ENCODE data around the gene MTSS2. TPM values are rescaled to one million over a fixed set of nuclear protein-coding genes. Genes with fewer than 3 reads are reported as not detected.

The MTSS2 gene
- total RNA-seq, 1 experiment from 2014 or later, result 47.6 TPM

DNA sequence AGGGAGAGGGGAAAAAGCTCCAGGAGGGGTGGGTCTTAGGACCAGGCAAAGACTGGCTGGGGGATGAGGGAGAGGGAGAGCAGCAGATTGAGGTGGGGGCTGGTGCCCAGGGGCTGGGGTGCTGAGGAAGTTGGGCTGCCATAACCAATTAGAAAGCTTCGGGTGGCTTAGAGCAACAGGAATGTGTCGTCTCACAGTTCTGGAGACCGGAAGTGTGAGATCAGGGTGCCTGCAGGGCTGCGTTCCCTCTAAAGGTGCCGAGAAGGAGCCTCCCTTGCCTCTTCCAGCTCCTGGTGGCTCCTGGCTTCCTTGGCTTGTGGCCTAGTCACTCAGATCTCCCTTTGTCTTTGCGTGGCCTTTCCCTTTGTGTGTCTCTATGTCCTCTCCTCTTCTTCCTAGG, 37.2 kb downstream of the MTSS2 start:
- Histone ChIP-seq H3K27ac (ENCODE audit: low read depth, low read length, poor library complexity, severe bottlenecking) (no peak overlapping the region), H3K4me3 (ENCODE audit: low read depth, low read length, poor library complexity, severe bottlenecking) (no peak overlapping the region), H3K9me3 (ENCODE audit: low read depth, low read length, poor library complexity, severe bottlenecking) (no peaks in the 10 kb centered on the region), H3K27me3 (replicated peaks; ENCODE audit: insufficient read depth, low read depth, low read length, poor library complexity) (no peaks in the 10 kb centered on the region), H3K4me1 (ENCODE audit: insufficient read depth, low read length, poor library complexity, severe bottlenecking) (no peaks in the 10 kb centered on the region), H3K36me3 (ENCODE audit: insufficient read depth, low read length, poor library complexity, severe bottlenecking) (no peaks in the 10 kb centered on the region)
- intact Hi-C loops (cut with micrococcal nuclease; ENCODE audit: unreplicated experiment), result no loop called here
- DNase-seq (ENCODE audit: low spot score), result no peak
- TF ChIP-seq, protein P1, sequence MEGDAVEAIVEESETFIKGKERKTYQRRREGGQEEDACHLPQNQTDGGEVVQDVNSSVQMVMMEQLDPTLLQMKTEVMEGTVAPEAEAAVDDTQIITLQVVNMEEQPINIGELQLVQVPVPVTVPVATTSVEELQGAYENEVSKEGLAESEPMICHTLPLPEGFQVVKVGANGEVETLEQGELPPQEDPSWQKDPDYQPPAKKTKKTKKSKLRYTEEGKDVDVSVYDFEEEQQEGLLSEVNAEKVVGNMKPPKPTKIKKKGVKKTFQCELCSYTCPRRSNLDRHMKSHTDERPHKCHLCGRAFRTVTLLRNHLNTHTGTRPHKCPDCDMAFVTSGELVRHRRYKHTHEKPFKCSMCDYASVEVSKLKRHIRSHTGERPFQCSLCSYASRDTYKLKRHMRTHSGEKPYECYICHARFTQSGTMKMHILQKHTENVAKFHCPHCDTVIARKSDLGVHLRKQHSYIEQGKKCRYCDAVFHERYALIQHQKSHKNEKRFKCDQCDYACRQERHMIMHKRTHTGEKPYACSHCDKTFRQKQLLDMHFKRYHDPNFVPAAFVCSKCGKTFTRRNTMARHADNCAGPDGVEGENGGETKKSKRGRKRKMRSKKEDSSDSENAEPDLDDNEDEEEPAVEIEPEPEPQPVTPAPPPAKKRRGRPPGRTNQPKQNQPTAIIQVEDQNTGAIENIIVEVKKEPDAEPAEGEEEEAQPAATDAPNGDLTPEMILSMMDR (conservative IDR thresholded peaks at IDR 0.05; ENCODE audit: low read depth, low read length), result no peak
- TF ChIP-seq EZH2 (IDR thresholded peaks at IDR 0.05; ENCODE audit: borderline replicate concordance, low read depth, low read length, poor library complexity, severe bottlenecking), result no peak
- ChIA-PET CTCF (interaction anchor here (0.6 kb wide), 1 partner anchor 121 kb away, joined by 3 read pairs; no protein-coding TSS in a partner anchor), POLR2A (ENCODE audit: low non-redundant PET) (no interaction called here)
- no TSS peak for BruUV-seq (replicated peaks)

- POLR2A ChIA-PET (ENCODE audit: low non-redundant PET), result no interaction called here
- no peak for DNase-seq (ENCODE audit: low spot score)
- Histone ChIP-seq H3K4me1 (ENCODE audit: insufficient read depth, low read length, poor library complexity, severe bottlenecking) (no peaks in the 10 kb centered on the region), H3K27me3 (replicated peaks; ENCODE audit: insufficient read depth, low read depth, low read length, poor library complexity) (no peaks in the 10 kb centered on the region), H3K9me3 (ENCODE audit: low read depth, low read length, poor library complexity, severe bottlenecking) (no peaks in the 10 kb centered on the region), H3K4me3 (ENCODE audit: low read depth, low read length, poor library complexity, severe bottlenecking) (no peak overlapping the region), H3K36me3 (ENCODE audit: insufficient read depth, low read length, poor library complexity, severe bottlenecking) (no peaks in the 10 kb centered on the region), H3K27ac (ENCODE audit: low read depth, low read length, poor library complexity, severe bottlenecking) (no peak overlapping the region)
- CTCF ChIA-PET, result no interaction called here
- intact Hi-C loops (cut with micrococcal nuclease; ENCODE audit: unreplicated experiment), result no loop called here
- TF ChIP-seq EZH2 (IDR thresholded peaks at IDR 0.05; ENCODE audit: borderline replicate concordance, low read depth, low read length, poor library complexity, severe bottlenecking), result no peak
- TF ChIP-seq, protein P1 (conservative IDR thresholded peaks at IDR 0.05; ENCODE audit: low read depth, low read length), result no peak
- no TSS peak for BruUV-seq (replicated peaks)
Measured at GRCh38 chr16:70647441-70648359, 38.2 kb downstream of the MTSS2 start.

GRCh38 chr16:70646260-70647241, 39.3 kb downstream of the MTSS2 start, which contains the start of gene IL34:
Gene IL34, plus strand, starts transcription at chr16:70646559. Its CDS starts 389 bp downstream, at chr16:70646948.
- TF ChIP-seq, protein P1 (conservative IDR thresholded peaks at IDR 0.05; ENCODE audit: low read depth, low read length), result no peak
- no peak for TF ChIP-seq EZH2 (IDR thresholded peaks at IDR 0.05; ENCODE audit: borderline replicate concordance, low read depth, low read length, poor library complexity, severe bottlenecking)
- intact Hi-C loops (cut with micrococcal nuclease; ENCODE audit: unreplicated experiment), result no loop called here
- no peaks in the 10 kb centered on the region for H3K27me3 ChIP-seq (replicated peaks; ENCODE audit: insufficient read depth, low read depth, low read length, poor library complexity)
- ChIA-PET POLR2A (ENCODE audit: low non-redundant PET) (no interaction called here), CTCF (no interaction called here)
- H3K9me3 ChIP-seq (ENCODE audit: low read depth, low read length, poor library complexity, severe bottlenecking), result no peaks in the 10 kb centered on the region
- no peak within 1 kb of the TSS for H3K4me3 ChIP-seq (ENCODE audit: low read depth, low read length, poor library complexity, severe bottlenecking)
- peak; percentile 26 for DNase-seq (ENCODE audit: low spot score)
- no peaks in the 10 kb centered on the region for H3K36me3 ChIP-seq (ENCODE audit: insufficient read depth, low read length, poor library complexity, severe bottlenecking)
- no TSS peak for BruUV-seq (replicated peaks)
- H3K4me1 ChIP-seq (ENCODE audit: insufficient read depth, low read length, poor library complexity, severe bottlenecking), result no peaks in the 10 kb centered on the region
- no peak within 1 kb of the TSS for H3K27ac ChIP-seq (ENCODE audit: low read depth, low read length, poor library complexity, severe bottlenecking)
